Activated naive CD4-positive, alpha-beta T cell treated with anti-CD3 and anti-CD28 coated beads, Interleukin-2, amount 10 ng/mL, durations not matched to agents 7 days and 5 days (primary cell): ENCODE data around the gene GPR153.

ENCODE experiments used
- CTCF ChIA-PET: fragments of 350-600 bp; sonication (Branson Sonifier 250); formaldehyde crosslinking; loops from one replicate; lab custom pipeline; 2021; ENCODE audit warnings: antibody characterized with exemption; lab: Charles Lee
- DNase-seq: peaks from one replicate; pipeline ENCODE4 v3.0.0-alpha.2; 2020
- H3K27ac Mint-ChIP-seq: one replicate; pipeline ENCODE4 v1.8.0; 2021; ENCODE audit warnings: mild to moderate bottlenecking, moderate library complexity, mixed read lengths
- H3K27me3 Mint-ChIP-seq: one replicate; pipeline ENCODE4 v1.8.0; 2021; ENCODE audit warnings: mild to moderate bottlenecking, mixed read lengths
- H3K36me3 Mint-ChIP-seq: one replicate; pipeline ENCODE4 v1.8.0; 2021; ENCODE audit warnings: mixed read lengths
- H3K4me1 Mint-ChIP-seq: one replicate; pipeline ENCODE4 v1.8.0; 2021; ENCODE audit warnings: mixed read lengths
- H3K4me3 Mint-ChIP-seq: one replicate; pipeline ENCODE4 v1.8.0; 2021; ENCODE audit warnings: mild to moderate bottlenecking, moderate library complexity, mixed read lengths
- H3K9me3 Mint-ChIP-seq: one replicate; pipeline ENCODE4 v1.8.0; 2021; ENCODE audit warnings: mixed read lengths

Gene GPR153

DNA sequence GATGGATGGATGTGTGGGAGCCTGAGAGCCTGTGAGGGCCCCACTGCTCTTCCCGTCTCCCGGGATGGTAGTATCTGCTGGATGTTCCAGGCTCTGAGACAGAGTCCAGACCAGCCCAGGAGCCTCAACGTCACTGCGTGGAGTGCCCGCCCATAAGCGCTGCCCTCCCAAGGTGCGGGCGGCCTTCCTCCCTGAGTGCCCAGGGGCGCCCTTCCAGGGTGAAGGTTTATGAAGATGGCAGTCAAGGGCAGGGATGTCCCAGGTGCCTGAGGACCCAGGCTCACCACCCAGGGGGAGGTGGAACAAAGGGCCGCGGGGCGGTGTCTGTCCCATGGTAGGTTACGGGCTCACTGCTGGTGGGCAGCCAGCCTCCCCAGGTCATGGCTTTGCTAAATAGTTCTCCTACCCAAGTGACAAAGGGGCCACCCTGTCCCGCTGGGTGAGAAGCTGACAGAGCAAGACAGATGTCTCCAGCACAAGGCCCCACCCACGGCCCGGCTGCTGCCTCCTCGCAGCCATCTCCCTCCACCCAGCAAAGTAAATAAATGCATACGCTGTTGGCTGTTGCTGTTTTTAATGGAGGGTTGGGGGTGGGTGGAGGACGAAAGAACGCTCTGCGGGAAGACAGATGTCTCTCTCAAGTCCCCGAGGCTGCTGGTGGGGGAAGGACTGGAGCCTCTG, 9.0 kb upstream of the GPR153 start:
- no peaks in the 10 kb centered on the region for H3K27me3 Mint-ChIP-seq
- H3K36me3 Mint-ChIP-seq = no peaks in the 10 kb centered on the region
- H3K9me3 Mint-ChIP-seq = no peaks in the 10 kb centered on the region
- CTCF ChIA-PET = interaction anchor here (0.5 kb wide), 1 partner anchor 81 kb away, joined by 3 read pairs; no protein-coding TSS in a partner anchor
- H3K4me3 Mint-ChIP-seq = no peak overlapping the region
- H3K27ac Mint-ChIP-seq = no peak overlapping the region
- no peak for DNase-seq
- no peaks in the 10 kb centered on the region for H3K4me1 Mint-ChIP-seq

- no peaks in the 10 kb centered on the region for H3K27me3 Mint-ChIP-seq
Observed at GRCh38 chr1:6269296-6269695, 8.4 kb upstream of the GPR153 start.

GRCh38 chr1:6268415-6268814, 7.5 kb upstream of the GPR153 start:
- Mint-ChIP-seq H3K9me3 (no peaks in the 10 kb centered on the region), H3K4me3 (no peak overlapping the region), H3K27ac (no peak overlapping the region), H3K4me1 (peaks cover 4% of the 10 kb centered on the region), H3K36me3 (no peaks in the 10 kb centered on the region), H3K27me3 (peaks cover 3% of the 10 kb centered on the region)
- no peak for DNase-seq
- CTCF ChIA-PET = no interaction called here

More at GRCh38 chr1:6269296-6269695, 8.4 kb upstream of the GPR153 start:
- Mint-ChIP-seq H3K27ac (no peak overlapping the region), H3K4me3 (no peak overlapping the region), H3K36me3 (no peaks in the 10 kb centered on the region), H3K4me1 (no peaks in the 10 kb centered on the region), H3K9me3 (no peaks in the 10 kb centered on the region)
- no peak for DNase-seq
- CTCF ChIA-PET = no interaction called here

DNA sequence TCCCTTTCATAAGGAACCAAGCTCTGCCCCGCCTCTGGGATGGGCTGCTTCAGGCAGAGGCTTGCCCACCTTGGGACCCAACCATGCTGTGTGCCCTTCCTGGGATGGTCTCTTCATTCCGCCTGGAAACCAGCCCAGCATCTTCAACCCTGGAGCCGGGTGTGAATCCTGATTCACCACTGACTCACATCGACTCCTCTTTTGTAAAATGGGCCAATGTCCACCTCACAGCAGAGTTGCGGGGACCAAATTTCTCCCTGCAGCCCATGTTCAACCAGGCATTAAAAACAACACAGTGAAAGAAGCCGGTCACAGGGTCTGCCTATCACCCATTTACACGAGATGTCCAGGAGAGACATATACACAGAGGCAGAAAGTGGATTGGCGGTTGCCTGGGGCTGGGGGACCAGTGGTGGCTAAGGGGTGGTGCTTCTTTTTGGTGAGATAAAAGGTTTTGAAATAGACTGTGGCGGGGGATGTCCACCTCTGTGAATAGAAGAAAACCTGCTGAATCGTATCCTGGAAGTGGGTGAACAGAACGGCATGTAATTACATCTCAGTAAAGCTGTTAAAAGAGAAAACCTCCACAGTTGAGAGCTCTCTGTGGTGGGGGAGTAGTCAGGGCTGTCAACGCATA, 6.9 kb upstream of the GPR153 start:
- Mint-ChIP-seq H3K27me3 (peaks cover 9% of the 10 kb centered on the region), H3K4me1 (peaks cover 4% of the 10 kb centered on the region), H3K36me3 (no peaks in the 10 kb centered on the region), H3K27ac (no peak overlapping the region), H3K9me3 (no peaks in the 10 kb centered on the region), H3K4me3 (no peak overlapping the region)
- CTCF ChIA-PET = no interaction called here
- no peak for DNase-seq

DNA sequence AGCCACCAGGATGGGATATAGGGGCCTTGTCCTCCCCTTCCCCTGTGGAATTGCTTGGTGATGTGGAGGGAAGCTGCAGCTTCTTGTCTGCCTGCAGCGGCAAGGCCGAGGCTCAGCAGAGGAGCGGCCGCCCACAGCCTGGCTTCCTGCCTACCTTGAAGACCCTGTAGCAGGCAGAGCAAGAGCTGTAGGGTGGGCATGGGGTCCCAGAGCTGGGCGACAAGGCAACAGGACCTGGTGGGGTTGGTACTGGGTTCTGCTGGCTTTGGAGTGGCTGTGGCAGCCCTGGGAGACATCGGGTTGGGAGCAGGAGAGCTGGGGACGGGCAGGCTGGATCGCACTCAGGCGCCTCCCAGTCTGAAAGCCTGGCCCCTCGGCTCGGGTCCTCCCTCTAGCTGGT, 5.7 kb upstream of the GPR153 start:
- Mint-ChIP-seq H3K36me3 (no peaks in the 10 kb centered on the region), H3K27me3 (peaks cover 20% of the 10 kb centered on the region), H3K27ac (peak overlapping the region; percentile 19), H3K4me3 (no peak overlapping the region), H3K9me3 (no peaks in the 10 kb centered on the region), H3K4me1 (peaks cover 4% of the 10 kb centered on the region)
- CTCF ChIA-PET = no interaction called here
- no peak for DNase-seq

DNA sequence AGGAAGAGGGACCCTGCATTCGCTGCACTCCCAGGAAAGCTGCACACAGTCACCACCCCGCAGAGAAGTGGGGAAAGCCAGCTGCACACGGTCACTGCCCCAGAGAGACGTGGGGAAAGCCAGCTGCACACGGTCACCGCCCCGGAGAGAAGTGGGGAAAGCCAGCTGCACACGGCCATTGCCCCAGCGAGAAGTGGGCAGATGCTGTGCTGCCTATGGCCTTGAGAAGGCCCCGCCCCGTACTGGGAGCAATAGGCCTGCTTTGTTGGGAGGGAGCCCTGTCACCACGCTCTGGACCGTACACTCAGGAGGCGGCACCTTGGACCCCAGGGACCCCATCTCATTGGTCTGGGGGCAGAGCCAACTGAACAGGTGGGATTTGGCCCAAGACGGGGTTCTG, 4.3 kb upstream of the GPR153 start:
- H3K27ac Mint-ChIP-seq = no peak overlapping the region
- DNase-seq = no peak
- no peak overlapping the region for H3K4me3 Mint-ChIP-seq
- no peaks in the 10 kb centered on the region for H3K36me3 Mint-ChIP-seq
- peaks cover 27% of the 10 kb centered on the region for H3K27me3 Mint-ChIP-seq
- peaks cover 5% of the 10 kb centered on the region for H3K4me1 Mint-ChIP-seq
- H3K9me3 Mint-ChIP-seq = no peaks in the 10 kb centered on the region
- CTCF ChIA-PET = interaction anchor here (1.4 kb wide), 1 partner anchor 158 kb away, joined by 3 read pairs; no protein-coding TSS in a partner anchor

GRCh38 chr1:6263716-6264115, 2.8 kb upstream of the GPR153 start:
- Mint-ChIP-seq H3K36me3 (no peaks in the 10 kb centered on the region), H3K27me3 (peaks cover 41% of the 10 kb centered on the region), H3K9me3 (no peaks in the 10 kb centered on the region), H3K4me1 (peaks cover 14% of the 10 kb centered on the region), H3K4me3 (no peak overlapping the region), H3K27ac (no peak overlapping the region)
- CTCF ChIA-PET = interaction anchor here (0.6 to 1.2 kb wide), 2 partner anchors 17 to 141 kb away, joined by 3 to 5 read pairs; no protein-coding TSS in a partner anchor
- DNase-seq = no peak

DNA sequence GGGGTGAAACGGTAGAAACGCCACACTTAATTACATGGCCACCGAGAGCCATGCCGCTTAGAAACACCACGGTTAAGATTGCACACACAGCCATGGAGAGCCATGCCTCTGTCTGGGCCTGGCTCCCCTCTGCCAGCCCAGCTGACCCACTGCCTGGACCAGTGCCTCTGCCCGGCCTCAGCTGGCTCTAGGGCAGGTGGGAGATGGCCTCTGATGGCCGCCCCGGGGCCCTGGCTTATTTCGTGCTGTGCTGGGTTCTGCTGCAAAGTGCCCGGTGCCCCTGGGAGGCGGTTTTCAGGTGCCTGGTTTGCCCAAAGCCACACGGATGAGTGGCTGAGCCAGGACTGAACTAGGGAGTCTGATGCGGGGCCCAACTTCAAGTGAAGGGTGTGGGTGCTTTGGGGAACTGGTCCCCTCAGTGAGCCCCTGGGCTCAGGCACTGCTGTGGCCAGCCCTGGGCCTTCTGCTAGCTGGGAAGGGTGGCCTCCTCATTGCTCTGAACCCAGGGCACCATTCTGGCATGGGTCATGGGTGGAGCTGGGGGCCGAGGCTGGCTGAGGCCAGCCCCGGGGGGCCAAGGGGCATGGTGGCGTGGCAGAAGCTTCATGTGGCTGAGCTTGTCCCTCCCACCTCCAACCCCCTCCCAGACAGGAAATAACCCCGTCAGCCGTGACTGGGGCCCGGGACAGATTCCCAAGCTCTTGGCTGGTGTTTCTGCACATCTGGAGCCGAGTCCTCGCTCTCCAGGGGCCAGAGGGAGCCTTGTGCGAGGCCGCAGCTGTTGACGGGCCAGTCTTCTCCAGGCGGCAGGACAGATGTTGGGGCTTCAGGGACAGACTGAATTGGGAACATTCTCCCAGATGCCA, 1.9 kb upstream of the GPR153 start:
- CTCF ChIA-PET = interaction anchor here (0.5 to 1.2 kb wide), 3 partner anchors 142 to 605 kb away, joined by 3 to 5 read pairs (median 3); no protein-coding TSS in a partner anchor
- Mint-ChIP-seq H3K9me3 (no peaks in the 10 kb centered on the region), H3K4me1 (peaks cover 14% of the 10 kb centered on the region), H3K27me3 (peaks cover 50% of the 10 kb centered on the region), H3K36me3 (no peaks in the 10 kb centered on the region), H3K27ac (no peak overlapping the region), H3K4me3 (no peak overlapping the region)
- no peak for DNase-seq

DNA sequence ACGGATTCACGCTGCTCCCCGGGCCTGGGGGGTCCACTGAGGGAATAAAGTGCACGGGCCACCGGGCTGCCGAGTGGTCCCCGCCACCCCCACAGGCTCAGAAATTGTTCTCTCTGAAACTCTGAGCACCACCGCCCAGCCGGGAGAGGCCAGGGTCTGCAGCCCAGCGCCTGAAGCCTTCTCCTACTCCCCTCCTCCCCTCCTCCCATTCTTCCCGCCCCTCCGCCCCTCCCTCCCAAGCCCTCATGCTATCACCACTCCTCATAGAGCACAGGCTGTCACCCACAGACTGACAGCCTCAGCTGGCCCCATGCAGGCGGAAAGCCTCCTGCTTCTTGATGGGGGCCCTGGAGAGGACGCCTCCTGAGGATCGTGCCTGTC, 707 bp upstream of the GPR153 start:
- no peak overlapping the region for H3K27ac Mint-ChIP-seq
- DNase-seq = no peak
- peaks cover 62% of the 10 kb centered on the region for H3K27me3 Mint-ChIP-seq
- H3K4me3 Mint-ChIP-seq = peak overlapping the region; percentile 66
- no peaks in the 10 kb centered on the region for H3K36me3 Mint-ChIP-seq
- CTCF ChIA-PET = interaction anchor here (1.1 kb wide), 1 partner anchor 14 kb away, joined by 4 read pairs; no protein-coding TSS in a partner anchor
- H3K9me3 Mint-ChIP-seq = no peaks in the 10 kb centered on the region
- peaks cover 14% of the 10 kb centered on the region for H3K4me1 Mint-ChIP-seq

GRCh38 chr1:6260433-6260934, 414 bp downstream of the GPR153 start:
- H3K9me3 Mint-ChIP-seq = no peaks in the 10 kb centered on the region
- peaks cover 14% of the 10 kb centered on the region for H3K4me1 Mint-ChIP-seq
- H3K27me3 Mint-ChIP-seq = peaks cover 67% of the 10 kb centered on the region
- no peaks in the 10 kb centered on the region for H3K36me3 Mint-ChIP-seq
- CTCF ChIA-PET = no interaction called here
- no peak overlapping the region for H3K27ac Mint-ChIP-seq
- DNase-seq = no peak
- no peak overlapping the region for H3K4me3 Mint-ChIP-seq

DNA sequence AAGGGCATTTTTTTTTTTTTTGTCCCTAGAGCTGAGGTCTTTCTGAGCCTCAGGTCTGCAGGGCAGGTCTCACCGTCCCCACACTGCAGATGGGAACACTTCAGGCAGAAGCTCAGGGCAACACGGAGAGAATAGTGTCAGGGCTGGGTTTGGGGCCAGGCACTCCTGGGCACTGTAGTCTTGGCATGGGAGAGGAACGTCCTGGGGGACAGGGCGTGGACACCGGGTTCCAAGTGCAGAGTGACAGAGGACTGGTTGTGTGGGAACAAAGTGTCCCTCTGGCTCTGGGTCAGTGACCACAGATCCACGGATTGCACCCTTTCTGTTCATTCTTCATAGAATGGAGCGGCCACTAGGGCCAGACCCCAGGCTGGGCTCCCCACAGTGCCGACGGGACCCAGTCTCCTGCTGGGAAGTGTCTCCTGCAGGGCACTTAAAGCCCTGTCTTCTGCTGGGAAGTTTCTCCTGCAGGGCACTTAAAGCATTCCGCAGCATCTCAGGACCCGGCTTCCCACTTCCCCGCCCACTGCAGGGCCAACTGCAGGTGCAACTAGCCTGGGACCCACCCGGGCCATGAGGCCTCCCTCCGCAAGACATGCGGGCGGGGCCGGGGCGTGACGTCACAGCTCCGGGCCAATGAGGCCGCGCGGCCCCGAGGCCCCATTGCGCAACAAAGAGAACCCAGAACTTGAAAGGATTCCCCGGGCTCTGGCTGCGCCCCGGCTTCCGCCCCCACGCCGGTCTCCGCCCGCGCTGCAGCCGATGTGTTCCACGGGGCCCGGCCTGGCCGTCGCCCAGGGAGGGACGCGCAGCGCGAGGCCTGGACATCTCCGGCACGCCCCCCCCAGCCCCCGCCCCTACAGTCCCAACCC, 1.2 kb downstream of the GPR153 start:
- CTCF ChIA-PET = interaction anchor here (0.6 to 1.7 kb wide), 3 partner anchors 12 to 266 kb away, joined by 4 to 5 read pairs (median 4); no protein-coding TSS in a partner anchor
- H3K27me3 Mint-ChIP-seq = peaks cover 68% of the 10 kb centered on the region
- H3K4me3 Mint-ChIP-seq = peak overlapping the region; percentile 46
- no peak overlapping the region for H3K27ac Mint-ChIP-seq
- H3K9me3 Mint-ChIP-seq = no peaks in the 10 kb centered on the region
- H3K4me1 Mint-ChIP-seq = peaks cover 14% of the 10 kb centered on the region
- peak; percentile 89 for DNase-seq
- no peaks in the 10 kb centered on the region for H3K36me3 Mint-ChIP-seq

DNA sequence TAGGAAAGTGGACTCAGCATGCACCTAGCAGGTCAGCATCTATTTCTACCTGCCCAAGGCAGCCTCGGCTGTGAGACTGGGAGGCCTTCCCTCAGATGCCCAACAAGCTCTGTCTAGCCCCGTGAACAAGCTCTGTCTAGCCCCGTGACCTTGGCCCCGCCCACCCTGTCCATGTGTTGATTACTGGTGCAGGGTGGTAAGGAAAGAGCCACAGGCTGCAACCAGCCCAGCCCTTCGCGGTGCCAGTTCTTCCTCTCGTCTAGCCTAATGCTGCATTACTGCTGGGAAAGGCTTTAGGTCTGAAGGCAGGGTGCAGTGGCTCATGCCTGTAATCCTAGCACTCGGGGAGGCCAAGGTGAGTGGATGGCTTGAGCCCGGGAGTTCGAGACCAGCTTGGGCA, 2.2 kb downstream of the GPR153 start:
- H3K27me3 Mint-ChIP-seq = peaks cover 77% of the 10 kb centered on the region
- no peak overlapping the region for H3K27ac Mint-ChIP-seq
- H3K36me3 Mint-ChIP-seq = no peaks in the 10 kb centered on the region
- peaks cover 11% of the 10 kb centered on the region for H3K4me1 Mint-ChIP-seq
- no peaks in the 10 kb centered on the region for H3K9me3 Mint-ChIP-seq
- no peak overlapping the region for H3K4me3 Mint-ChIP-seq
- no peak for DNase-seq
- CTCF ChIA-PET = interaction anchor here (0.6 to 1.7 kb wide), 4 partner anchors 11 to 265 kb away, joined by 3 to 5 read pairs (median 4); no protein-coding TSS in a partner anchor

DNA sequence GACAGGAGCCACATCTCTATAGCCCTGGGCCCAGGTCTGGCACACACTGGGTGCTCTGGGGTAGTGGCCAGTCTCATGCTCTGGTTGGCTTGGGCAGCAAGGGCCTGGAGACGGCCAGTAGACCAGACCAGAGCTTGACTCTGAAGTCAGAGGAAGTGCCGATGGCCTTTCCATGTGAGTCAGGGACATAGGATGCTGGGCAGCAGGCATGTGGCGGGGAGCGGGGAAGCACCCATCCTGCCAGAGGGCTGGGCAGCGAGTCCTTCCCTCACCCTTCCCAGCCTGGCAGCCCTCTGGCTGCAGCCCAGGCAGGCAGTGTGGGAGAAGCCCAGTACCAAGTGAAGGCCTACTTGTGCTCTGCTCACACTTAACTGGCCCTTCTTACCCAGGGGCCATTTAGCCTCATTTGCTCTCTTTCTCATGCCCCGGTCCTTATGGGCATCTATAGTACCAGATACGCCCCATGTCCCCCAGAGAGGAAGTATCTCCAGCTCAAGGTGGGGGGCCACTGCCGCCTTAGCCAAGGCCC, 3.3 kb downstream of the GPR153 start:
- CTCF ChIA-PET = interaction anchor here (2.8 kb wide), 1 partner anchor 11 kb away, joined by 11 read pairs; no protein-coding TSS in a partner anchor
- H3K9me3 Mint-ChIP-seq = no peaks in the 10 kb centered on the region
- H3K27me3 Mint-ChIP-seq = peaks cover 72% of the 10 kb centered on the region
- no peak overlapping the region for H3K27ac Mint-ChIP-seq
- no peaks in the 10 kb centered on the region for H3K36me3 Mint-ChIP-seq
- no peak for DNase-seq
- H3K4me1 Mint-ChIP-seq = peaks cover 10% of the 10 kb centered on the region
- H3K4me3 Mint-ChIP-seq = no peak overlapping the region
